Raji (cell line): ENCODE data around the gene PLAC1.

ENCODE experiments used
- POLR2A ChIP-seq: IDR thresholded peaks from 2 replicates; pipeline ENCODE4 v1.6.1; 2011; ENCODE audit warnings: low read depth, low read length, control low read depth; ENCODE audit not compliant: insufficient read depth

Gene PLAC1, protein sequence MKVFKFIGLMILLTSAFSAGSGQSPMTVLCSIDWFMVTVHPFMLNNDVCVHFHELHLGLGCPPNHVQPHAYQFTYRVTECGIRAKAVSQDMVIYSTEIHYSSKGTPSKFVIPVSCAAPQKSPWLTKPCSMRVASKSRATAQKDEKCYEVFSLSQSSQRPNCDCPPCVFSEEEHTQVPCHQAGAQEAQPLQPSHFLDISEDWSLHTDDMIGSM

DNA sequence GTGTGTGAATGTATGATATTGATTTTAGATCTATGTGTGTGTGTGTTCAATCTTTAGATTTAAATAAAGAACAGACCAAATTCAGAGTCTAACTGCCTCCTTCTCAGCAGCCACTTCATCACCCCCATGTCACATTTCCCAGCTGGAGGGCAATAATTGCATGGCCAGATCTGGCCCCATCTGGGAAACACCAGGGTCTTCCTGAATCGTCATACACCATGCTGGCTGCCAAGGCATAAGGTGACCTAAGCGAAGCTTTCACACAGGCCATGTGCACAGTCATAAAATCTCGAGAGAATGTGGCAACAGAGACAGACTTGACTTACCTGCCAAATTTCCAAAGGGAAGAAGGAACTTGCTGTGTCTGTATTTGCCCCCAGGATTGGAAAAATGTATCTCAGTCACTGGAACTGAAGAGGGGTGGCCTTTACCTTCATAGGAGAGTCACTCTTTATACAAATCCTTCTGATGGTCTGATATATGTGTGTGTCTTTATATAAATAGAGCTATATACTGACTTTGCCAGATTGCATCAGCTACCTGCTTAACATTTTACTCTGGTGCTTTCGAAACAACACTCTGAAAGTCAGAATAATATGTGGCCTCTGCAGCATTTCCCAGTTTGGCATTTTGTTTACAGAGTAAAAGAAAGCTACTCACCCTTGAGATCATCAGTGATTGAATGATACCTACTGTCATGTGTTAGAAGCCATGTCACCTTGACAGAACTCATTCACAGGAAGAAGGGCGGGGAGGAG is at the start of gene PLAC1:
PLAC1 (minus strand) TSS at position 470 of the 758 bp plus-strand sequence. CDS start 91,789 bp downstream, outside the sequence.
- TF ChIP-seq POLR2A = no peak

DNA sequence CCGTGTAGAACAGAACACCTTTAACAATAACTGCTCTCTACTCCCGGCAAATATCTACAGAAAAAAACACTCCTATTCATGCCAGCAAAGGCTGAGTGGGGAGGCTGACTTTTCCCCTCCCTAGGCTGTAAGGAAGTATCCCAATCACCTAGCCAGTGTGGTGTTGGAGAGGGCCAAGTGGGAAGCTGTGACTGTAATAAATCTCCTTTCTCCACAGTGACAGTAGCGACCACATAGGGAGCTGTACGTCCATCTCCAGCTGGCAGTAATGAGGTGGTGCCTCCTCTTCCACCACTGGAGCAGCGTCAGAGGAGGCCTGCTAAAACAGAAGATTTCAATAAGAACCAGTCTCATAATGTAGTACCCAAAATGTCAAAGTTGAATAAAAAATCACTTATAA is 47.9 kb upstream of the PLAC1 start:
- no peak for TF ChIP-seq POLR2A

DNA sequence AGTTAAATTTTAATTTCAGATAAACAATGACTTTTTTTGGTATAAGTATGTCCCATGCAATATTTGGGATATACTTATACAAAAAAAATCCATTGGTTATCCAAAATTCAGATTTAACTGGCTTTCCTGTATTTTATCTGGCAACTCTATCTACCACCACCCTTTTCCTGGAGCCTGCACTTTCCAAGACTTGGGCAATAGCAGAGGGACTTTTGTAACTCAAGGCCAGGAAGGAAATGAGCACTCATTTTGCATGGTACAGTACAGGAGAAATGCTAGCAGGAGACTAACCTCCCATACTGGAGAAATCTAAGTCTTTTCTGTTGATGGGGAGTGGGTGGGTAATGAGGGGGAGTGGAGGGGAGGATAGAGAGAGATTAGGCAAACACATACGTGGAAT is 37.7 kb upstream of the PLAC1 start:
- TF ChIP-seq POLR2A = no peak

DNA sequence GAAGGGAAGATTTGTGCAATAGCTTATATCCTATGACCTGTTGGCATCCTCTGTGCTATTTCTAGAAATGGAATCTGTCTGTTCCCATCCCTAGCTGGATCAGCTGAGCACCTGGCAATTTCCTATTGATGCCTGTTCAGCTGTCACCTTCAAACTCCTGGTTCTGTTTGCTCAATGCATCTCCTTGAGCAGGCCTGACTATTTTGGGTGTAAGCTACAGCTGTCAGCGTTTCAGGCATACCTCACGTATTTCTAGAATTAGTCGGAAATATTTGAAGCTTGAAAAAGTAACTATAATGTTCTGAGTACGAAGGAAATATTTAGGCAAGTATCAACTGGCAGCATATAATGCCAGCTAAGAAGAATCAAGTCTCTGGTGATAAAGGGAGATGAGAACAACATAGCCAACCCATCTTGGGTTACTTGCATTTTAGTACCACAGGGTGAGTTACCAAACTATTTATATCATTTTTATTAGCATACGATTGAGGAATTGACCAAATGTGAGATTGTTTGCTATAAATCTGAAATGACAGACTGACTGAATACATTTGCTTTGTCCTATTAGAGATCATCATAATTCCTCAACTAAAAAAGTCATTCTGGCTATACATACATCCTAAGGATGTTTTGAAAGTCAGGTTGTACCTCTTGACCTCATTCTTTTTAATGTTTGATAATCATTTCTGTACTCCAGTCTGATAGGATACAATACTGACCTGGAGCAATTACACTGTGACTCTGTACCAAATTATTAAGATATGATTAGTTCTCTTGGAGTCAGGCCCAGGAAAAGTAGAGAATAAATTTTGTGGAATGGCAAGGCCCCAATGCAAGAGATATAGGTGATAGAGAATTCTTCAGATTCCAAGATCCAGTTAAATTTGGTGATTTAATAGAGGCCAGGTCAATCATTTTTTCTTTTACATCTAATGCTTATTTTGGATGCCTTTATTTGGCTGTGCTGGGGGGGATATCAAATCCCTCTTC is 36.4 kb upstream of the PLAC1 start:
- no peak for TF ChIP-seq POLR2A

DNA sequence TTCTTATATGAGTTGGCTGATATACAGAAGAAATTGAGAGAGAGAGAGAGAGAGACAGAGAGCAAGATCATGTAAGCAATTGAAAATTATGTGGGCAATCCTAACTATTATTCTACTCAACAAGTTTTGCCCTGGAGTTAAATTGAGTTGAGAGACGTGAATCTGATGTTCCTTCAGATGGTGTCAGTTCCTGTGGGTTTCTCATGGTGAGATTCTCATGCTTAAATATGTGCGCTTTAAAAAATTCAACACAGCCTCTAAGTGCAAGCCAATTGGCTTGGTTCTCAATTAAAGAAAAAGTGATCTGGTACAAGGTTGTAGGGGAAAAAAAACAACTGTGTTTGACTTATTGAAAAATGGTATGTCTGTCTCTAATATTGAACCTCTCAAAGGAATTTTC is 35.4 kb upstream of the PLAC1 start:
- no peak for TF ChIP-seq POLR2A

DNA sequence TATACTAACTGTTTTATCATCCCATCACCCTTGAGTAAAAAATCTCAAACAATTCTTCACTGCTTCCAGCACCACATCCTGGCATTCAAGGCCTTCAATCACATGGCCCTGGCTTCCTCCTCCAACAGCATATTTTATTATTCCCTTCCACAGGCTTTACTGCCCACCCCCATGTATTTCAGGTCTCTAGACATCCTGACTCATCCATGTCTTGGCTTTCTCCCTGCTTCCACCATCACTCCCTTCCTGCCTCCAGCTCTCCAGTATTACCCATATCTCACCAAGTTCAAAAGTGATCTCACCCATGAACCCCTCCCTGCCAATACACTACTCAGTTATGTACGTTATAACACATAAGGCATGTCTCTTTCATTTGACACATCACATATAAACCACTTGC is 34.7 kb upstream of the PLAC1 start:
- no peak for TF ChIP-seq POLR2A

DNA sequence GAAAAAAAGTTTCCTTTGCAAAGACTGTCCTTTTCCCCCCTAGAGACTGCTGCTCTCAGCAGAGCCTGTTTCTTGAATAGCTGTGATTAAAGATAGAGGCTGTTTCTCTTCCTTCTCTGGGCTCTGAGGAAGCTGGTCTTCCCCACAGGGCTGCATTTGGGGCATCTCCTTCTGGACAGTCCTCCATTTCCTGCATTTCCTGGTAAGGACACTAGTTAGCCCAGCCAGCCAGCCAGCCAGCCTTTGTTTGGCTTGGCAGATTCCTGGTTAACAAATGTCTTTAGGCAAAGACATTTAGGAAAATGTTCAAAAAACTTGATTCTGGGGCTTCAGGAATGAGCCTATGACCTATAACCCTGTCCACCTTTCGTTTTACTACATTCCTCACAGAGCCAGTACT is 34.0 kb upstream of the PLAC1 start:
- no peak for TF ChIP-seq POLR2A

DNA sequence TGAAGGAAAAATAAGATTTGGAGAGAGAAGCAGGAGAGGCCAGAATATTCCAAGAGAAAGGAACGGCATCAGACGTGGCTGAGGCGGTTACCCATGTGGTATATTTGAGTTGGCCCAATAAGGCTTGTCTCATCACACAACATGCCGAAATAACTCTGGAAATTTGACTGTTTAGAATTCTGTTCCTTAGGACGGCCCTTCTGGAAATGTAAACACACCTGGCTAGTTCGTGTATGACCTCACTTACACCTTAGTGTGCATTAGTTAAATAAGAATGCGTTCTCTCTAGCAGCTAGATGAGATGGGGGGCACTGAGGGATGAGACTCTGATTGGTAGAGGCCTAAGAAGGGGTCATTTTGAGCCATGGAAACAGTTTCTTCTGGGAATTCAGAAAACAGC is 33.2 kb upstream of the PLAC1 start:
- TF ChIP-seq POLR2A = no peak

DNA sequence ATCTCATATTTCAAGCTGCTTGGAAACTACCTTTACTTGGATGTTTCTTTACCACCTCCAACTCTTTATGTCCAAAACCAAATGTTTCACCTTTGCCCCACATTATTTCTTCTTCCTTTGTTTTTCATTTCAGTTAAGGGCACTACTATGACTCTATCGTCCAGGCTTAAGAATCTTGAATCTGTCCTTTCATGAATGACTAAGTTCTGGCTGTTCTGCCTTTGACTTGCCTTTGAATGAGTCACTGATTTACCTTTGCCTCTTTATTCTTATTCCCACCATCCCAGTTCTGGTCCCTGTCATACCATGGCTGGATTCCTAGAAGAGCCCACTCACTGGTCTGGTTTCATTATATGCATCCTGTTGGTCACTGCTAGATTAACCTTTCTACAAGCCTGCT is 30.6 kb upstream of the PLAC1 start:
- no peak for TF ChIP-seq POLR2A

DNA sequence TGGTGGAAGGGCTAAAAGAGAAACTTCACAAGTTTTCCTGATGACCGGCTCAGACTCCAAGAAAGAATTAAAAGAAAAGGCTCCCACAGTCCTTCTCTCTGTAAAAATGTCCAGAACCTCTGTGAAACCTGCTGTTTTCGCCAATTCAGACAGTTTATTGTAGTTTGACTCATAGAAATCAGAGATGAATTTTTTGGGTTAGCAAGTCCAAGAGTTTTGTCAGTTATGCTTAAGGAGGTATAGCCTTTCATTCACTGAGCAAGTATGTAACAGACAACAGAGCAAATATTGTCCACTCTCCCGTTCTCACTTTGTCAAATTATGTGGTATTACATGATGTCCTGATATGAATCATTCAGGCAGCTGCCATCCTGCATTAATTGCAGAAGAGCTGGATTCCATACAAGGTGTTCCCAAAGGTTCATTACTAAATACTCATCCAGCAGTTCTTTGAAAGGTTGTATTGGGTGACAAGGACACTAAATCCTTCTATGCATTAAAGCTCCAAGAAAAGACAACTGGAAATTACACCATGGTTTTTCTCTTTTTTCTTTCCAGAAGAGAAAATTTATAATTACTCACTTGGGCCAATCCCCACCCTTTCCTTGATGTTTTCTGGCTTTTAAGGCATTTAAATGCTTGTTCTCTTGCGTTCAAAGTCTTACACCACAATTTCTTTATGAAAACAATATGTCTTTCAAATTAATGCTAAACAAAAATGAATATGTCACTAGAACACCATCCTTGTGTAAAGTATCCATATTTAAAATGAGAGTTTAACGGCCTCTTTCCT is 30.0 kb upstream of the PLAC1 start:
- TF ChIP-seq POLR2A = no peak

DNA sequence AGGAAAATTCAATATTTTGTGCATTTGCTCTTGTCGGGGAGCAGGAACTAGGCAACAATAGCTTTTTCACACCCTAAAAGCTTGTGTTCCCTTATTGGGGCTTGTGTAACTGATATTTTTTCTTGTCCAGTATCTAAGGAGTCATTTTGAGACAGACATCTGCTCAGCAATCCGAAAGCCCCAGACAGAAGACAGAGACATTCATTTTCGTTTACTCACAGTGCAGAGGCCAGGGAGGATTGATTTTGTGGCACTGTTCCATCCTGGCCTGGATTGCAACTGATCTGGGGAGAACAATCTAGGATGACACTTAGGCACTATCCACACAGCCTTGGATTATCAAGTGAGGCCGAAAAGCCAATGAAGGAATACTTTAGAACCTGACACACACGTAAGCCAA is 27.4 kb upstream of the PLAC1 start:
- TF ChIP-seq POLR2A = no peak

DNA sequence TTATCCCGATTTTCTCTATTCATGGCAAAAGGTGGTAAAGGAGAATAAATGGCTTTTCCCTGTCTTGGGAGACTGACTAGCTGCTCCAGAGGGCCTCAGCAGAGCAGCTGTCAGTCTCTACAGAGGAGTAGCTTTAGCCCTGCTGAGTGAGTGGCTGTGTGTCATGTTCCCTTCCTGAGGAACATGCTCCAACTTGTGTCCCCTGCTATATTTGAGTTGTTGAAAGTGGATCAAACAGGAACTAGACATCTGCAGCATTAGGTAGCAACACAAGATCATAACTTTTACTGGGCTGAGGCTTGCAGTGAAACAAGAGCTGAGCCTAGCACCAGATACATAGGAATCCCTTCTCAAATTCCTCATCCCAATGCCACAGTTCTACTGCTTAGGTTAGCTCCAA is 26.7 kb upstream of the PLAC1 start:
- no peak for TF ChIP-seq POLR2A

DNA sequence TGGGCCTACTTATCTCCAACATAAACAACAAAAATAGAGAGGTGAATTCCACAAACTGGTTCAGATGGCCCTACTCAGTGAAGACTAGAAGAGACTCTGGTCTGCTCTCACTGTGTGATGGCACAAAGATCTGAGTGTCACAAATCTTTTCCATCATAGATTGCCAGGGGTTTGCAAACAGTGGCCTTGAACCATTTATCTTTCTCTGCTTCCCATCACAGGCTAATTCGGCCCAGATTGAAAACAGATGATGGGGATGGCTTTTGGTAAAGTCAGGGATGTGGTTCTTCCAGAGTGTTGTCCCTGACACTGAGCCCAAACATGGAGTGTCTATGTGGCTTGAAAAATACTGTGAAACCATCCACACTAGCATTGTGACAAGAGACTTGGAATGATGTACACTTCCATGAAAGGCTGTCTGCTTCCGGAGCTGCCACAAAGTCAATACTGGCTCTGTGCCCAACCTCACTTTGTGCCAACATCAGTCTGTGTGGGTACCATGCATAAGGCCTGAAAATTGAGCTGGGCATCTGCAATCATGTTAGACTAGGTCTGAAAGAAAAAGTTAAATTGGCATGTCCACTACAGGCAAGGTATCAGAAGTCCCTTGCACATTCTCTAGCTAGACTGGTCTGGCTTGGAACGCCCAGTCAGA is 25.2 kb upstream of the PLAC1 start:
- TF ChIP-seq POLR2A = no peak

DNA sequence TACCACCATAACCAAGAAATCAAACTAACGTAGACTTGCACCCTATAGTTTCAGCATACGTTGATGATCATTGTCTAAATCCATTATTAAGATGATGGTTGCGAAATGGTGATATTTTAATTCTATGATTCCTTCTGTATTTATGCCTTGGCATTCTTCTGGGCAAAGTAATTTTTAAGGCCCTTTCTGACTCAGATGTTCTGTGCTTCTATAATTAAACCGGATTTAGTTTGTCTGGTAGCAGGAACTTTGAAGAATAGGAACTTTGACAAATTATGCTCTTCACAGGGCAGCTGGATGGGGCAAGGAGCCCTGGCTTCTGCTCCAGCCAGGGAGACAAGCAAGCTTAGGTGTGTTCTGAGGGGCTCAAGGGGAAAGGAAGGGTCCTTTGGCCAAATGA is 23.8 kb upstream of the PLAC1 start:
- TF ChIP-seq POLR2A = no peak
